ENCODE results near the gene CTXND1.

DNA sequence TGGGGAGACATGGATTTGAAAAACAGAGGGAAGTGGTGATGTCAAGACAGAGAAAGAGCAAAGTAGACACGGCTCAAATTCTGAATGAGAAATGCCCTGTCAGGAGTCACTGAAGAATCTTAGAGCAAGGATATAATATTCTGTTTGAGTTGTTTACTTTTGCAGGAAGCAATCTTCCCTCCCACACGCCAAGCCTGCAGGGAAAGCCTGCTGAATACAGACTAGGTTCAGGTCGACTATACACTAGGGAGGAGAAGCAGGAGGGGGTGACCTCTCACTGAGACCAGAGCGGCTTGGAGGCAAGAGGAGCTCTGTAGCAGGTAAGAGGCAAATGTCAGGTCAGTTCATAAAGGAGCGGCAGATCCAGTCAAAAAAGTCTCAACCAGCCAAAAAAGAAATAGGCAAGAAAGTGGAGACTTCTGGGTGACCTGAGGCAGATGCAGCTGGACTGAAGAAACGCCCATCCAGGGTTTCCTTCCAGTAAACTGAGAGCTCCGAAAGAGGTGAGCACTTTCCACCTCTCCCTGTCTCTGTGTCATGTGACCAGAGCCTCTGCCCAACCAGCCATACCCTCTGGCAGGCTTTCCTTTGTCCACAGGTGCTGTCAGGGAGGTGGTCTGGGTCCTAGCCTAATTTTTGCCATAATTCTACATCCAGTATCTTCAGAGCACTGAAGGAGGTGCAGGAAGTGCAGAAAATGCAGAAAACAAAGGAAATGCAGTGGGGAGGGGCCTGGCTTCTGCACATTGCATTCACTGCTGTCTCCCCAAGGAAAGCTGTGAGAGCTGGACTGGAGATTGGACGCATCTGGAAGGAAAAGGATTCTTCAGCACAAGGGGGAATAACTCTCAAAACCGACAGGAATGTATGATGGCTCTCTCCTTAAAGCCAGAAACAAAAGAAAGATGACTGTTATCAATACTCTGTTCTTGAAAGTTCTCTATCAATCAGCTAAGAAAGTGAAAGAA, 37.8 kb upstream of the CTXND1 start:
- TF ChIP-seq, protein P1, sequence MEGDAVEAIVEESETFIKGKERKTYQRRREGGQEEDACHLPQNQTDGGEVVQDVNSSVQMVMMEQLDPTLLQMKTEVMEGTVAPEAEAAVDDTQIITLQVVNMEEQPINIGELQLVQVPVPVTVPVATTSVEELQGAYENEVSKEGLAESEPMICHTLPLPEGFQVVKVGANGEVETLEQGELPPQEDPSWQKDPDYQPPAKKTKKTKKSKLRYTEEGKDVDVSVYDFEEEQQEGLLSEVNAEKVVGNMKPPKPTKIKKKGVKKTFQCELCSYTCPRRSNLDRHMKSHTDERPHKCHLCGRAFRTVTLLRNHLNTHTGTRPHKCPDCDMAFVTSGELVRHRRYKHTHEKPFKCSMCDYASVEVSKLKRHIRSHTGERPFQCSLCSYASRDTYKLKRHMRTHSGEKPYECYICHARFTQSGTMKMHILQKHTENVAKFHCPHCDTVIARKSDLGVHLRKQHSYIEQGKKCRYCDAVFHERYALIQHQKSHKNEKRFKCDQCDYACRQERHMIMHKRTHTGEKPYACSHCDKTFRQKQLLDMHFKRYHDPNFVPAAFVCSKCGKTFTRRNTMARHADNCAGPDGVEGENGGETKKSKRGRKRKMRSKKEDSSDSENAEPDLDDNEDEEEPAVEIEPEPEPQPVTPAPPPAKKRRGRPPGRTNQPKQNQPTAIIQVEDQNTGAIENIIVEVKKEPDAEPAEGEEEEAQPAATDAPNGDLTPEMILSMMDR (IDR thresholded peaks at IDR 0.05) = no peak
- no peak for TF ChIP-seq POLR2AphosphoS5 (IDR thresholded peaks at IDR 0.05)
- TF ChIP-seq POLR2A (IDR thresholded peaks at IDR 0.05) = no peak
